GM12864 (cell line): ENCODE data around the gene ZNF785.

Experiments used
- DNase-seq: peaks from one replicate; pipeline ENCODE4 v3.0.0-alpha.2; 2011; ENCODE audit warnings: low read depth
- H3K4me3 ChIP-seq: 2 replicates; pipeline ENCODE4 v1.5.1; 2011; ENCODE audit warnings: mild to moderate bottlenecking, low read depth, low read length, control low read depth
- TF ChIP-seq, protein P1 (sequence below): IDR thresholded peaks from 2 replicates; pipeline ENCODE4 v1.5.1; 2011; ENCODE audit warnings: low read depth, mild to moderate bottlenecking, moderate library complexity, low read length, control low read depth, inconsistent platforms; ENCODE audit errors: missing control alignments

The ZNF785 gene

DNA sequence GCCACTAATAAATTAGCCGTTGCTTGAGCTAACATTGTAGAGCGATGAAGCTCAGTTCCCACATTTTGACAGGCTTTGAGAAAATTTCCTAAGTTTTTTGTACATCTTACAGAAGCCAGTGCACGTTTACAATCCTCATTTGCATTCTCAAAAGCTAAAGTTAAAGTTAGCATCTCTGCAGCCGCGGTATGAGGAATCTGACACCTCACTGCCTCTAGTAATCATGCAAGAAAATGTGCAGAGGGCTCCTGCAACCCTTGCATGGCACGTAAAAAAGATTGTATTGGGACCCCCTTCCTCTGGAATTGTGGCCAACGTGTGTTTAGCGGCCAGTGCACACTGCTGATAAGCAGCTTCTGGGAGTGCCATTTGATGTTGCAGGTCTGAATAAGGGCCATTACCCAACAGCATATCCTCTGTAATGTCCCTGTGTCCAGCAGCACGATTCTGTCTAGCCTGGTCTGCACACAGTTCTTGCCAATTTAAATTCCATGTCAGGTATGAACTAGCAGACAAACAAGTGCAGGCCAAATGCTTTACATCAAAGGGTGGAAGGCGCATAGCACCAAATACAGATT, 37.0 kb upstream of the ZNF785 start:
- no peak overlapping the region for H3K4me3 ChIP-seq
- no peak for DNase-seq
- TF ChIP-seq, protein P1, sequence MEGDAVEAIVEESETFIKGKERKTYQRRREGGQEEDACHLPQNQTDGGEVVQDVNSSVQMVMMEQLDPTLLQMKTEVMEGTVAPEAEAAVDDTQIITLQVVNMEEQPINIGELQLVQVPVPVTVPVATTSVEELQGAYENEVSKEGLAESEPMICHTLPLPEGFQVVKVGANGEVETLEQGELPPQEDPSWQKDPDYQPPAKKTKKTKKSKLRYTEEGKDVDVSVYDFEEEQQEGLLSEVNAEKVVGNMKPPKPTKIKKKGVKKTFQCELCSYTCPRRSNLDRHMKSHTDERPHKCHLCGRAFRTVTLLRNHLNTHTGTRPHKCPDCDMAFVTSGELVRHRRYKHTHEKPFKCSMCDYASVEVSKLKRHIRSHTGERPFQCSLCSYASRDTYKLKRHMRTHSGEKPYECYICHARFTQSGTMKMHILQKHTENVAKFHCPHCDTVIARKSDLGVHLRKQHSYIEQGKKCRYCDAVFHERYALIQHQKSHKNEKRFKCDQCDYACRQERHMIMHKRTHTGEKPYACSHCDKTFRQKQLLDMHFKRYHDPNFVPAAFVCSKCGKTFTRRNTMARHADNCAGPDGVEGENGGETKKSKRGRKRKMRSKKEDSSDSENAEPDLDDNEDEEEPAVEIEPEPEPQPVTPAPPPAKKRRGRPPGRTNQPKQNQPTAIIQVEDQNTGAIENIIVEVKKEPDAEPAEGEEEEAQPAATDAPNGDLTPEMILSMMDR = no peak

DNA sequence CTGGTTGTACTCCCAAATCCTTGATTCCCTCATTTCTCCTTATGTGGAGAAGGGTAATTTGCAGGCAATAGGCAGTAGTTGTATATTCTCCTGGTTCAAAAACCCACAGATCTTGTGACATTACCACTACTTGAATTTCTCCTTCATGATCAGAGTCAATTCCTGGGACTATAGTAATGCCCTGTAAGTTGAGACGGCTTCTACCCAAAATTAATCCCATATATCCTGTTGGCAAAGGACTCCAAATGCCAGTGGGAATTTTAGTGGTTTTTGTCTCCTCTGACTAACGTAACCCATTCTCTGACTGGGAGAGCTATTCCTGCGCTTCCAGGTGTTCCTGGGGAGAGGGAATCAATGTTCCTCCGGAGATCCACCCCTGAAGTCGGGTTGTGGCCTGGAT, 36.3 kb upstream of the ZNF785 start:
- no peak overlapping the region for H3K4me3 ChIP-seq
- TF ChIP-seq, protein P1 = no peak
- no peak for DNase-seq

DNA sequence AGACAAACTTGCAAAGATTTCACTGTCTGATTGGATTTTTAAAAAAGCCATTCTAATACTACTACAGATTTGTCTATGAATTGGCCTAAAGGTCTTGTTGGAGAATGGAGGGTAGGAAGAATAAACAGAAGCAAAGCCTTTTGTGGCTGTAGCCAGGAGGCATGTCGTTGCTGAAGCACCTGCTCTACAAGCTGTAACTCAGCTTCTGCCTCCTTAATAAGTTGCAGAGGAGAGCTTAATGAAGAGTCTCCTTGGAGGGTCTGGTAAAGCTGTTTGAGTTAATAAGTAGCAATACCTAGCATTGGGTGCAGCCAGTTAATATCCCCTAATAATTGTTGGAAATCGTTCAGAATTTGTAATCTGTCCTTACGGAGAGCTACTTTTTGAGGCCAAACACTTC, 34.7 kb upstream of the ZNF785 start:
- DNase-seq = no peak
- TF ChIP-seq, protein P1 = no peak
- H3K4me3 ChIP-seq = no peak overlapping the region

DNA sequence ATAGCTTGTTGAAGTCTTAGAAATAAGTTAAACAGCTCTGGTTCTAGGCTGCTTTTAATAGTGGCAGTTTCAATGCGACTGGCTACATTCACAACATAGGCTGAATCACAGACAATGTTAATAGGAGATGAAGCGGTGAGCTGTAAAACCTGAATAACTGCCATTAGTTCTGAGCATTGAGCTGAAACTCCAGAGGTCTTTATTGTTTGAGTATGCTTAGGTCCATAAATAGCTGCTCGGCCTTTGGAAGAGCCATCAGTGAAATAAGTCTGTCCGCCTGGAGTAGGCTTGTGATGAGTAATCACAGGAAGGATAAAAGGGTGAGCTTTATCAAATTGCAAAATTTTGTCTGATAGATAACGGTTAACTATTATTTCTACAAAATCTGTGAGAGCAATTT, 34.1 kb upstream of the ZNF785 start:
- H3K4me3 ChIP-seq = no peak overlapping the region
- no peak for DNase-seq
- TF ChIP-seq, protein P1 = no peak

DNA sequence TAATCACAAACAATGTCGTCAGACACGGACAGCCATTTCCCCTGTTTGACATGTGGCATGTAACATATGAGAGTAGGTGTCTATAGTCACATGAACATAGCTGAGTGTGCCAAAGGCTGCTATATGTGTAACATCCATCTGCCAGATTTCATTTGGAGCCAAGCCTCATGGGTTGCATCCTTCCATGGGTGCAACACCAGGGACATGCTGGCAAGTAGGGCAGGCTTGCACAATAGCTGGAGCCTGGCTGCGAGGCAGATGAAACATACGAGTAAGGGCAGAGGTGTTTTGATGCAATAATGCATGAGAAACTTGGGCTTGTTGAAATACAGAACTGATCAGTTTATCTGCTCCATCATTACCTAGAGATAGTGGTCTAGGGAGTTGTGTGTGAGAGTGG, 33.7 kb upstream of the ZNF785 start:
- DNase-seq = no peak
- TF ChIP-seq, protein P1 = no peak
- no peak overlapping the region for H3K4me3 ChIP-seq

DNA sequence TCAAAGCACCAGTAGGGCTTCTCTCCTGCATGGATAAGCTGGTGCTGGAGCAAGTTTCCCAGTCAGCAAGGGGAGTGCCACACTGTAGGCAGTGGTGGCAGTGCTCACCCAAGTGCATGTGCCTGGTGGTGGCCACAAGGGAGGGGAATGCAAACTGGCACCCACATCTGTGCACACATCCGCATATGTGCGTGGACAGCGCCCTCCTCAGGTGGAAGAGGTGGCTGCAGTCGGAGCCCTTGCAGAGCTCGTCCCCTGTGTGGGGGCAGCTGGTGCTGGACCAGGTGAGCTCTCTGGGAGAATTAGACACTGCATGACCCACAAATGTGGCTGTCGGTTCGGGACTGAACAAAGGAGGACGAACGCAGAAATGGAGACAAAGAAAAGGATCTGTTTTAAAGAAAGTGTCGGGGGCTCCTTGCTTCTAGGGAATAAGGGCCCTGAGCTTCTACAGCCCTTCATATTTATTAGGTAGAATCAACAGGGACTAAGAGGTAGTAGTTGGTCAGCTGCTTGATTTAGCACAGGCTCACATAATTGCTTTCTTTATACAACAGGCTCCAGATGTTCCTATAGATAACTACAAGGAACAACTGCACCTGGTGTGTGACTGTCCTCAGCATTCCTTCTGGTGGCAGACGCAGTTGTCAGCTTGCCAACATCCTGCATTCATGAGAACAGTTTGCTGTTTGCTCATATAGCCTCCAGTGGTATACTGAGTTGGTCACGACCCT, 30.0 kb upstream of the ZNF785 start:
- no peak overlapping the region for H3K4me3 ChIP-seq
- peak; percentile 38 for DNase-seq
- TF ChIP-seq, protein P1 = peak; percentile 88
